WTC11 (cell line): ENCODE data around the gene AFM.

Experiments
- ATF2 ChIP-seq: sonication (generic); formaldehyde crosslinking; IDR thresholded peaks from 2 replicates; pipeline ENCODE4 v1.8.1; 2022; ENCODE audit warnings: low read depth, missing genetic modification reagents, borderline replicate concordance
- CREB1 ChIP-seq: sonication (generic); formaldehyde crosslinking; IDR thresholded peaks from 2 replicates; pipeline ENCODE4 v1.8.0; 2023; ENCODE audit warnings: mild to moderate bottlenecking, missing genetic modification reagents
- CTCF ChIP-seq: fragments of 200-600 bp; IDR thresholded peaks from 2 replicates; pipeline ENCODE4 v1.8.0; 2022; ENCODE audit warnings: antibody characterized with exemption
- ELF4 ChIP-seq: sonication (generic); formaldehyde crosslinking; IDR thresholded peaks from 2 replicates; pipeline ENCODE4 v1.8.1; 2022; ENCODE audit warnings: low read depth, mild to moderate bottlenecking, moderate library complexity, missing genetic modification reagents
- IRF1 ChIP-seq: sonication (generic); formaldehyde crosslinking; IDR thresholded peaks from 2 replicates; pipeline ENCODE4 v1.8.0; 2023; ENCODE audit warnings: missing genetic modification reagents
- IRF2 ChIP-seq: sonication (generic); formaldehyde crosslinking; IDR thresholded peaks from 2 replicates; pipeline ENCODE4 v1.8.0; 2022; ENCODE audit warnings: low read depth, missing genetic modification reagents, borderline replicate concordance
- NR2C2 ChIP-seq: sonication (generic); formaldehyde crosslinking; IDR thresholded peaks from 2 replicates; pipeline ENCODE4 v1.8.0; 2022; ENCODE audit warnings: mild to moderate bottlenecking, missing genetic modification reagents
- NR3C1 ChIP-seq: sonication (generic); formaldehyde crosslinking; conservative IDR thresholded peaks from 2 replicates; pipeline ENCODE4 v1.8.1; 2023; ENCODE audit warnings: low read depth, mild to moderate bottlenecking, missing genetic modification reagents
- TP53 ChIP-seq: sonication (generic); formaldehyde crosslinking; IDR thresholded peaks from 2 replicates; pipeline ENCODE4 v1.8.1; 2023; ENCODE audit warnings: mild to moderate bottlenecking, missing genetic modification reagents
- USF2 ChIP-seq: sonication (generic); formaldehyde crosslinking; IDR thresholded peaks from 2 replicates; pipeline ENCODE4 v1.8.1; 2023; ENCODE audit warnings: mild to moderate bottlenecking, missing genetic modification reagents, moderate library complexity

GRCh38 chr4:73485596-73485995 is 4.1 kb downstream of the AFM start:
- TF ChIP-seq TP53 (no peak), ATF2 (CRISPR knock-in tag) (no peak), IRF2 (CRISPR knock-in tag) (no peak), NR2C2 (CRISPR knock-in tag) (no peak), CTCF (no peak), IRF1 (CRISPR knock-in tag) (no peak), USF2 (CRISPR knock-in tag) (no peak), CREB1 (CRISPR knock-in tag) (no peak), ELF4 (CRISPR knock-in tag) (no peak), NR3C1 (CRISPR knock-in tag) (no peak)
